AG09319 (cell line): ENCODE results near the gene FAM237B.
A peak's percentile ranks its signal among the peaks of the same experiment; 100 is the strongest.

ENCODE experiments used
- DNase-seq: peaks from one replicate; pipeline ENCODE4 v3.0.0-alpha.2; 2010; ENCODE audit warnings: low read depth; ENCODE audit errors: extremely low read depth
- CTCF ChIP-seq: IDR thresholded peaks from 2 replicates; pipeline ENCODE4 v1.5.1; 2011; ENCODE audit warnings: low read depth, mild to moderate bottlenecking, inconsistent platforms, low read length, moderate library complexity

Gene FAM237B

GRCh38 chr7:90313907-90314306 lies 7.2 kb downstream of the FAM237B start:
- no peak for TF ChIP-seq CTCF
- DNase-seq, result no peak

- DNase-seq, result no peak
- peak; percentile 13 for TF ChIP-seq CTCF
These were observed 8.4 kb downstream of the FAM237B start for GRCh38 chr7:90312745-90313144.

GRCh38 chr7:90311175-90311574 lies 9.9 kb downstream of the FAM237B start:
- no peak for DNase-seq
- no peak for TF ChIP-seq CTCF

GRCh38 chr7:90309872-90310271 lies 11.2 kb downstream of the FAM237B start:
- no peak for TF ChIP-seq CTCF

GRCh38 chr7:90303241-90303640 lies 17.9 kb downstream of the FAM237B start:
- no peak for TF ChIP-seq CTCF

More at GRCh38 chr7:90309872-90310271, 11.2 kb downstream of the FAM237B start:
- no peak for DNase-seq

GRCh38 chr7:90298145-90299038 lies 22.7 kb downstream of the FAM237B start:
- peak; percentile 40 for DNase-seq
- peak; percentile 87 for TF ChIP-seq CTCF

More at GRCh38 chr7:90303241-90303640, 17.9 kb downstream of the FAM237B start:
- no peak for DNase-seq
